ENCODE measurements around the gene SH2B3.

SH2B3 gene

DNA sequence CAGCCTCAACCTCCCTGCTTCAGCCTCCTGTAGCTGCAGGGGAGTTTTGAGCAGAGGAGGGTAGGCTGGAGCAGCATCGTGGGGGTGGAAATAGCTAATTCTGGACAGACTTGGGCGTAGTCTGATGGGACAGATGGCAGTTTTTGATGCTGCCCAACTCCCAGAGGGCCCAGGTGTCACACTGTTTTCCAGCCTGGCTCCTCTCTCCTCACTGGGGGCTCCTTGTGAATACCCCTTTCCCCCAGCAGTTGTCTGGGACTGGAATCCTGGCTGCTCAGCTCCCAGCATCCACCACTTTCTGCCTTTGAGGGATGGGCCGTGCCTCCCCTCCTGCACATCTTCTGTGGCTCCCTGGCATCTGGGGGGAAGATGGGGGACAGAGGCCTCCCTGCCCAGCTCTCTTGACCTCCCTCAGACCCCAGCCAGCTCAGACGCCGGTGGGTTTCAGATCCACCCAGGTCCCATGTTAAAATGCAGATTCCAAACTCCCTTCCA, 34.0 kb downstream of the SH2B3 start:
- no peak overlapping the region for H3K4me3 ChIP-seq (ENCODE audit: control insufficient read depth, low read depth, low read length)
- no peak for TF ChIP-seq CTCF (IDR thresholded peaks at IDR 0.05; ENCODE audit: control insufficient read depth, insufficient read depth, low read depth, low read length, missing control alignments)
- no peak for DNase-seq (ENCODE audit: low read depth)

GRCh38 chr12:111440152-111440551, 34.4 kb downstream of the SH2B3 start:
- TF ChIP-seq CTCF (IDR thresholded peaks at IDR 0.05; ENCODE audit: control insufficient read depth, insufficient read depth, low read depth, low read length, missing control alignments) = no peak
- no peak for DNase-seq (ENCODE audit: low read depth)
- no peak overlapping the region for H3K4me3 ChIP-seq (ENCODE audit: control insufficient read depth, low read depth, low read length)

- DNase-seq (ENCODE audit: low read depth) = no peak
- H3K4me3 ChIP-seq (ENCODE audit: control insufficient read depth, low read depth, low read length) = no peak overlapping the region
- no peak for TF ChIP-seq CTCF (IDR thresholded peaks at IDR 0.05; ENCODE audit: control insufficient read depth, insufficient read depth, low read depth, low read length, missing control alignments)
These were observed 34.9 kb downstream of the SH2B3 start for GRCh38 chr12:111440631-111441030.

DNA sequence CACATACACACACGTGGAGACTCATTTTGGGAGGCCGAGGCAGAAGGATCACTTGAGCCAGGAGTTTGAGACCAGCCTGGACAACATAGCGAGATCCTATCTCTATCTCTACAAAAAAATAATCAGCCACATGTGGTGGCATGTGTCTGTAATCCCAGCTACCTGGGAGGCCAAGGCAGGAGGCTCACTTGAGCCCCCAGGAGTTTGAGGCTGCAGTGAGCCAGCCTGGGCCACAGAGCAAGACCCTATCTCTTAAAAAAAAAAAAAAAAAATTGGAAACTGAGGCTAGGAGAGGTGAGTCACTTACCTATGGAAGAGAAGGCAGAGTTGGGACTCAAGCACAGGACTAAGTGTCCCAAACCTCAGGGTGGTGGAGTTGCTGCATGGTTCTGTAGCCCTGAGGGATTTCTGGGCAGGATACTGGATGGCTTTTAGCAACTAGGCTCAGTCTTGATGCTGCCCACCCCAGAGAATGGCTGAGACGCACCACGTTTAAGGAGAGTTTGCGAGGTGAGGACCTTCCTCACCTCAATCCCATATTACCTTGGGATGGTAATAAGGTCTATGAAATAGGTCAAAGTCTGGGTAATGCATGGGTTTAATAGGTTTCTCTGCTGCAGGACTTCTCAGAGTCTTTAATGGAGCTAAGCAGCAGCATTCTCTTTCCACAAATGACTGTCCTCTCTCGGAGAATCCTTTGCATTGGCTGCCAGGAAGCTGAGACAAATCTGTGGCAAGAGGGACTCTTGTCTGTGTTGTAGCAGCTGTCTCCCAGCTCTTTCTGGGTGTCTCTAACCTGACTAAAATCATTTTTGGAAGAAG, 35.6 kb downstream of the SH2B3 start:
- no peak overlapping the region for H3K4me3 ChIP-seq (ENCODE audit: control insufficient read depth, low read depth, low read length)
- DNase-seq (ENCODE audit: low read depth) = no peak
- no peak for TF ChIP-seq CTCF (IDR thresholded peaks at IDR 0.05; ENCODE audit: control insufficient read depth, insufficient read depth, low read depth, low read length, missing control alignments)

DNA sequence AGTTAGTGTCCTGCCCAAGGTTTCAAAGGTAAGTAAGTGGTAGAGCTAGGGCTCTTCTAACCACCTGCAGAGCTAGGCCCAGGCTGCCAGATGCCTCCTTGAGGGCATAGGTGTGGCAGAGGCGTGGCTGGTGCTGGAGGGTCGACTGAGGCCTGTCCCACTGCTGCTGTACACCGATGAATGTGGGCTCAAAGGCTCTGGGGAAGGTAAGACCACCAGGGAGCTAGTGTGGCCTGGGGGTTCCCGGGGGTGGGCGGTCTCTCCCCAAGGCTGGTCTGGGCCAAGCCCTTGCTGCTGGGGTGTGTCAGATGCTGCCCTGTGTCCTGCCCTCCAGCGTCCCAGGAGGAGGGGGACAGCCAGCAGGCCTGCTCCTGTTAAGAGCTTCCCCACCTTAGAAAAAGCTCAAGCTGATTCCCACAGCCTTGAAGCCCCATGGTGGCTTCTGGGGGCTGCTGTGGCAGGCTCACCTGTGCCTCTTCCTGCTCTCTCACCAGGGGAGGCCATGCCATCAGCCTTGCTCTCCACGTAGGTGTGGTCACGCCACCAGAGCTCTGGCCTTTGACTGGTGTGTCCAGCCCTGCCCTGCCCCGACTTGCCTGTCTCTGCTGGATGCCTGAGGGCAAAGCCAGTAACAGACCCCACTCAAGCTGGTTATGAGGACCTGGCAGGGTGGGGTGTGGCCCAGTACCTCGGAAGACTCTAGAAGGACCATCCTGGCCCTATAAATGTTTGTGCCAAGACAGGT, 36.8 kb downstream of the SH2B3 start:
- TF ChIP-seq CTCF (IDR thresholded peaks at IDR 0.05; ENCODE audit: control insufficient read depth, insufficient read depth, low read depth, low read length, missing control alignments) = no peak

DNA sequence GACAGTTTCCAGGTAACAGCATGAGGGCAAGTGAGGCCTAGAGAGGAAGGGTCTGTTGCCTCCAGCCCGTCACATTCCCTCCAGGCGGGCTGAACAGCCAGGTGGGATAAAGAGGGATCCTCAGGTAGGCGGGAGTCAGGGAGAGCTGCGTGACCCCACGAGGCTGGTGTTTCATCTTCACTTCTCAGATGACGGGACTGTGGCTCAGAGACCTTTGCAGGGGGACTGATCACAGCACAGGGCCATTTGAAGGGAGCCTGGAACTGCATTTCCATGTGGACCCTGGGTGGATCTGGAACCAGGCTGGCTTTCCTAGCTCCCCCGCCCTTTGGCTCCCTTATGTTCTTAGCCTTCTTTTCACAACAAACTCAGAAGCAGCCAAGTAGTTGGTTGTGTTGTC, 37.4 kb downstream of the SH2B3 start:
- DNase-seq (ENCODE audit: low read depth) = no peak
- TF ChIP-seq CTCF (IDR thresholded peaks at IDR 0.05; ENCODE audit: control insufficient read depth, insufficient read depth, low read depth, low read length, missing control alignments) = no peak
- H3K4me3 ChIP-seq (ENCODE audit: control insufficient read depth, low read depth, low read length) = no peak overlapping the region

More for the DNA sequence above, 36.8 kb downstream of the SH2B3 start:
- DNase-seq (ENCODE audit: low read depth) = no peak
- no peak overlapping the region for H3K4me3 ChIP-seq (ENCODE audit: control insufficient read depth, low read depth, low read length)

All from AG09309 (cell line).